Keratinocyte (primary cell): Measurements from ENCODE around the gene SUMF2.

ENCODE experiments used
- CTCF ChIP-seq, 3 experiments: IDR thresholded peaks in 1 of 3; conservative IDR thresholded peaks in 1 of 3; optimal IDR thresholded peaks in 1 of 3; 2 replicates in 2 of 3; 3 replicates in 1 of 3; pipeline versions ENCODE3 to v1.5.1; 2011; ENCODE audit warnings: low read length in 3 of 3, mild to moderate bottlenecking in 3 of 3, moderate library complexity in 2 of 3, control low read depth in 1 of 3, inconsistent platforms in 1 of 3; ENCODE audit not compliant: insufficient read depth in 2 of 3; ENCODE audit errors: extremely low read depth in 1 of 3
- EZH2 ChIP-seq: IDR thresholded peaks from one replicate; pipeline ENCODE4 v1.6.1; 2012; ENCODE audit warnings: inconsistent platforms, mild to moderate bottlenecking, low read length, moderate library complexity

- TF ChIP-seq CTCF (optimal IDR thresholded peaks at IDR 0.05 in 1 of 3, IDR thresholded peaks at IDR 0.05 in 1 of 3, conservative IDR thresholded peaks at IDR 0.05 in 1 of 3; ENCODE audit: extremely low read depth in 1 of 3, insufficient read depth in 2 of 3, low read length in 3 of 3) = no peak
- TF ChIP-seq EZH2 = no peak
Measured at GRCh38 chr7:56051339-56052191, 12.5 kb upstream of the SUMF2 start, which contains the start of the genes CCT6A and PSPH.
